Activated T-cell treated with anti-CD3 and anti-CD28 coated beads for 24 hours (primary cell): Measurements from ENCODE around the gene ZNF580.

Experiments
- DNase-seq: peaks from one replicate; pipeline ENCODE4 v3.0.0-alpha.2; 2020; ENCODE audit warnings: low read depth

ZNF580 gene

DNA sequence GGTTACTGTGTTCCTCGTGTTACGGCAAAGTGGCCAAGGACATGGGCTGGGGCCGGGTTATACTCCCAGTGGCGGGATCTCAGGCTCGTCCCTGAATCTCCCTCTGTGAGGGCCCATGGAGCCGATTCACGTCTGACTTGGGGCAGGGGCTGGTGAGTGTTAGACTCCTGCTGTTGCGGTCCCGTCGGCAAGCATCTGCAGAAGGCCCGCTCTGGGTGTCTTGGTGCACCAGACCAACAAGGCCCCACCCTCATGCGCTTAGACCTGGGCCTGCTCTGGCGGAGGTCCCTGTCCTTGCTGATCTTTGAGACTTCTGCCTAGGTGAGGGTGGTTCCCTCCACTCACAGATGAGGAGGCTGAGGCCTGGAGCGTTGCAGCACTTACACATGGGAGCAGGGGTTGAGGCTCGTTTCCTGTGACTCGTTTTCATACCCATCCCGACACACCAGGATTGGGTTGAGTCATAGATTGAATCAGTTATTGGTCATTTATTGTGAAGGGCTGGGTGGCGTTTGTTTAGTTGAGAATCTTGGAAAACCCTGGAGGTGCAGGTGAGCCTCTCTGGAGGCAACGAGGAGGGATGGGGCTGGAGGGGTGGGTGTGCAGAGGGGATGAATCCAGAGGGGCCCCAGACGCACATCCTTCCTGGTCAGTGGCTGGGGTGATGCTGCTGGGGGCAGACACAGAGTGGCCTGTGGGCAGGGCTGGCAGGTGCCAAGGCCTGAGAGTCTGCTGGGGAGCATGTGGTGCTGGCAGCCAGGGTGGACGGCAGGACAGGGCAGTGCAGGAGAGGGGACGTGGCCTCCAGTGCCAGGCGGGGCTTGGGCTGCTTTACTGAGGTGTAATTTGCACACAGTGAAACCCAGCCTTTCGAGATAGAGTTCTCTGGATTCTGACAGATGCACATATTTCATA lies 38.8 kb downstream of the ZNF580 start:
- no peak for DNase-seq

DNA sequence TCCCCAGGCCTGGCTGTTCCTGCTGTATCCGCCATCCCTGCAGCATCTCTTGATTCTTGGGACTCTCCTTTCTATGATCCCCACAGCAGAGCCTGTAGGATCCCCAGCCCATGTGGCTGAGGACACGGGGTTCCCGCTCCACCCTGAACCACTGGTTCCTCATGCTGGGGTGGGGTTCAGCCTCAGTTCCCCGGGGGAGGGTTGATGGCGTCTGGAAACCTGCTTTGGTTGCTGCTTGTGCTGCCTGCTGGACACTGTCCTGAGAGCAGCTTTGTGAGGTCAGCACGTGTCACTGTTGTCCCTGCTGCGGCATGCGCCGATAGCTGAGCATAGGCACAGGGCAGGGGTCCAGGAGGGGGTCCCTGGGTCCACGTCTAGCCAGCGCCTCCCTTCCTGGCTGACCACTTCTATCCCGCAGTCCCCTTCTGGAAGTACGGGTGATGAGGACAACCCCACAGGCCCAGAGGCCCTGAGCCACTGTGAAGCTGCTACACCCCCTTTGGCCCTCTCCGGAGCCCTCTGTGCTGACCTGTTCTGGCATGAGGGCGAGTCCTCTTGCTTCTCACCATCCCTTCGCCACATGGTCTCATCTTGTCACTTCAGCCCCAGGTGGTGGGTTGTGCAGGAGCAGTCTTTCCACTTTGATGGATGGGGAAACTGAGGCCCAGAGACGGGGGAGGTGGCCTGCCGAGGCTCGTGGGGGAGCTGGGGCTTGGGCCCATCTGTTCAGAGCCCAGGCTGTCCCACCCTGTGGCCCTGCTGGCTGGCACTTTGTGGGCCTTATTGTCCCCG lies 39.7 kb downstream of the ZNF580 start:
- DNase-seq: no peak

DNA sequence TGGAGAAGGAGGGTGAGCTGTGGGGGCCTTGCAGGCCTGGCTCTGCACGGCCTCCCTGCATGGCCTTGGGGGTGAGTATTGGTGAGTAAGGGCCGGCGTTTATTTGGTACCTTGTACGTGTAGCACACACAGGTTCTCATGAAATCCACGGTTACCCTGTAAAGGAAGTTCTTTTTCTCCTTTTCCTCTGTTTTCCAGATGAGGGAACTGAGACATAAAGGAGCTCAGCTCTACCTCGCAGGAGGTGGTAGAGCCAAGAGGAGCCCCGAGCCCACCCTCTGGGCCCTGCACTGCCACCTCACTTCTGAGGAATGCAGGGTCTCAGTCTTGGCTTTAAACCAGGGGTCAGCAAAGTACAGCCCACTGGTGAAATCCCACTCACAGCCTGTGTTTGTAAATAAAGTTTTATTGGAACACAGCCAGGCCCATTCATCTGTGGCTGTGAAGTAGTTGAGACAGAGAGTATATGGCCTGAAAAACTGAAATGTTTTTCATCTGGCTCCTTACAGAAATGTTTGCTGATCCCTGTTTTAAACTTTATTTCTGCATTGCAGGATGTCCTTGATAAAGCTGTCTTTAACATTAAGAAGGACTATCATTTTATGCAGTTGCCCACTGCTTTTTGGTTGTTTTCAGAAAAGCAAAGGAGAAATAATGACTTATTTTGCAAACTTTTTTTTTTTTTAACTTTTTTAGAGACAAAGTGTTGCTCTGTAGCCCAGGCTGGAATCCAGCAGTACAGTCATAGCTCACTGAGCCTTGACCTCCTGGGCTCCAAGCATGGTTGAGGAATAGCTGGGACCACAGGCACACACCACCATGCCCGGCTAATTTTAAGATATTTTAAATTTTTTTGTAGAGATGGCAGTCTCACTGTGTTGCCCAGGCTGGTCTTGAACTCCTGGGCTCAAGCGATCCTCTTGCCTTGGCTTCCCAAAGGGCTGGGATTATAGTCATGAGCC lies 40.6 kb downstream of the ZNF580 start:
- DNase-seq: no peak

DNA sequence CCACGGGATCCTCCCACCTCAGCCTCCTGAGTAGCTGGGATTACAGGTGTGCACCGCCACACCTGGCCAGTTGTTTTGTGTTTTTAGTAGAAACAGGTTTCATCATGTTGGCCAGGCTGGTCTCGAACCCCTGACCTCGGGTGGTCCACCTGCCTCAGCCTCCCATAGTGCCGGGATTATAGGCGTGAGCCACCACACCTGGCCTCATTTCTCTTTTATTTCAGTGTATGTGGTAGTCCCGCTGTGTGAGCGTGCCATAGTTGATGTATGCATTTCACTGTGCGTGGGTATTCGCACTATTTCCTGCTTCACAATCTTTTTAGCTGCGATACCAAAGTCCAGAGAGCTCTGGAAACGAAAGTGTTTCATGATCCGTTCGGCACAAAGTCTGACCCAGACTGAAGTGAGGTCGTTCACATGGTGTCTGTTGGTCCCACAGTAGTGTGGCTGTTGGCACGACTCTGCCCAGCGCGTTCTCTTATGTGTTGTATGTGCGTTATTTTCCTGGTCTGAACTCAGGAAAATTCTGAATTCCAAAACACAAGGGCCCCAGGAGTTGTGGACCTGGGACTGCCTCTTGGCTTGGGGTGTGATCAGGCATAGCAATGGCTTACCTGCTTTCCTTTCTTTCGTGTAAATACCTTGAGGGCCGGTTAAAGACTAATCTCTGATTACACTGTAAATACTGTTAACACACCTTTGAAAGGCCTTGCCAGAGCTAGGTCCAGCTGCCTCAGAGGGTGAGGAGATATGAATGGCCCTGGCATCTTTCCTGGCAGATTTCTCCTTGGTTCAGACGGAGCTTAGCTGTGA lies 42.9 kb downstream of the ZNF580 start:
- DNase-seq: no peak

DNA sequence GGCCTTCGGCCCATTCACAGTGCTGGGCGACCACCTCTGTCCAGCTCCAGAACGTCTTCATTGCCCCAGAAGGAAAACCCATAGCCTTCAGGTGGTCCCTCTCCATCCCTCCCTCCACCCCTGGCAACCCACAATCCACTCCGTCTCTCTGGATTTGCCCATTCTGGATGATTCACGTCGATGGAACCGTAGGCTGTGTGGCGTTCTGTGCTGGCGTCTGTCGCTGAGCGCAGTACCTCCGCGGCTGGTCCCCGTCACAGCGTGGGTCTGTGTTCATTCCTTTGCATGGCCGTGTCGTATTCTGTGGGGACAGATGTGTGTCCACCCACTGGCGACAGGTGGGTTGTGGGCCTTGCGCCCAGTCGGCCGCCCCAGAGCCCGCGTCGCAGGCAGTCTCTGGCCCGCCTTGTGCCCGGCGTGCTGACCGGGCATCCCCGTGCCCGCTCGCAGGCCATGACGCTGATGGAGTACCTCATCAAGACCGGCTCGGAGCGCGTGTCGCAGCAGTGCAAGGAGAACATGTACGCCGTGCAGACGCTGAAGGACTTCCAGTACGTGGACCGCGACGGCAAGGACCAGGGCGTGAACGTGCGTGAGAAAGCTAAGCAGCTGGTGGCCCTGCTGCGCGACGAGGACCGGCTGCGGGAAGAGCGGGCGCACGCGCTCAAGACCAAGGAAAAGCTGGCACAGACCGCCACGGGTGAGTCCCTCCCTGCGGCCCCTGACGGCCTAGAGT lies 44.3 kb downstream of the ZNF580 start:
- no peak for DNase-seq

DNA sequence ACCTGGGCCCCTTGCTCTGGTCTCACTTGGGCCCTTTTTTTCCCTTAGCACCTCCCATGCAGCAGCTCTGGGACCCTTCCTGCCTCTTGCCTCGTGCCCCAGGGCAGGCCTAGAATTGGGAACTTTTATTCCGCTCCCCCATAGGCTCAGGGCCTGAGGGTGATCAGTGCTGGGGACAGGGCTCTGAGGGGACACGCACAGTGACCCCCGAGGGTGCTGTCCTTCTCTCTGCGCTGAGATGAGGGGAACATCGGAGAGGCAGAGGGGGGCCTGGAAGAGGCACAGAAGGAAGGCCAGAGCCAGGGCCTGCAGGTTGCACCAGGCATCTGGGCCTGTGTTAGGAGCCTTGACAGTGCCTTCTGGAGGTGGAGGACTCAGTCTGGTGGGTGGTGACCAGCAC lies 45.0 kb downstream of the ZNF580 start:
- DNase-seq: no peak

DNA sequence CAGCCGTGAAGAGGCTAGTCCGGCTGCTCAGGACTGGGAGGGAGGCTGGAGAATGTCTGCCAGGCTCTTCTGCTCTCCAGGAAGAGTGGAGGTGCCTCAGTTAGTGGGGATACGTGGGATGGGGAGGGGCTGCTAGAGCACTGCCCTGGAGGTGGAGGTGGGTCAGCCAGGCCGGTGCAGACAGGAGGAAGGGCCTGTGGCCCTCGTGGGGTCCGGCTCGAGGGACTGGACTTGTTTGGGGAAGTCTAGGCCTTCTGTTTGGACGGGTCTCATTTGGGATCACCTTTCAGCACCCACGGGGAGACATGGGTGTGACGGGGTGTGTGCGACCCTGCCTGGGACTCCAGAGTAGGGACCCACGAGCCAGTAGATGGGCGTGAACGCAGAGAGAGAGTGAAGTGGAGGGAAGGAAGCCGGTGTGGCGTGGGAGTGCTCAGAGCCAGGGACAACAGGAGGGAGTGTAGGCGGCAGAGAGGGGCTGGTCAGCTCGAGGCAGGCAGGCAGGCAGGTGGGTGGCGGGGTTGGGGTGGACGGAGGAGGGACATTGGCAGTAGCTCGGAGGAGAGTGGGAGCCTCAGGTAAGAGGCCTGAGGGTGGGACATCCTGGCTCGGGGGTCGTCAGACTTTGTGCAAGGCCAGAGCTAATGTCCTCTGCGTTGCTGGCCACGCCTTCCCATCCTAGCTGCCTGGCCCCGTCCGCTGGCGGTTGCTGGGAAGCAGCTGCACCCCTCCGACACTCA lies 45.7 kb downstream of the ZNF580 start:
- DNase-seq: no peak

DNA sequence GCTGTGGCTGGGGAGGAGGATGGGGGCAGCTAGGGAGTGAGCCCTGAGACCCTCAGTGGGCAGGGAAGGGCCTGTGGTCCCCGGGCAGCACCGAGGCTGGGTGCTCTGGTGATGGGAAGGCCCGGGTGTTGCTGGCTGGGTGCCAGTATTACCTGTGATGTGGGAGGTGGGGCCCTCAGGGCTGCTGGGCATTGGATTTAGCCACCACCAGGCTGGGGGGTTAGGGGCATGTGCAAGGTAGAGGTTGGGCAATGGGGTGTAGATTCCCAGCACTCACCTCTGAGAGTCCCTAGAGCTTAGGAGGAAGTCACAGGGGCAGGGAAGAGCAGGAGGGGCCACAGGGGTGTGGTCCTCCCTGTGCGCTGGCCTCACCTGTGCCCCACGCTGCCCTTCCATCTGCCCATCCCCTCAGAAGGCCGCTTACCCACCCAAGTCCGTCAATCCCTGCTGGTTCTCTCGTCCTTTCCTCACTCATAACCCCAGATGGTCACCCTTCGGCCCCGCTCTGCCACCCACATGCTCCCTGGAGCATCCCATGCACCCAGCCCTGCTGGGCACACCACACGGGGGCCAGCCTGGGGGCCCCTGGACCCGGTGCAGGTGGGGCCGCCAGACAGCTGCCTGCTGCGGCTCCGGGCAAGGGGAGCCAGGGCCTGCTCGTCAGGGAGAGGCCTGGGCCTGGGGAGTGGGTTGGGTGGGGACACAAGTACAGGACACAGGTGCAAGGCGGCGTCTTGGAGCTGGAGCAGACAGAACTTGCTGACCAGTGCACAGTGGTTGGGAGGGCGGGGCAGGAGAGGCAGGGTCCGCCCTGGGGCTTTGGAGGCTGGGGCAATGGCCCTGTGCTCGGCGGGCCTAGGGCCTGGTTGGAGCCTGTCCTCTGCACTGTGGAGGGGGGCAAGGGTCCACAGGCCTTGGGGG lies 46.7 kb downstream of the ZNF580 start:
- DNase-seq: no peak

DNA sequence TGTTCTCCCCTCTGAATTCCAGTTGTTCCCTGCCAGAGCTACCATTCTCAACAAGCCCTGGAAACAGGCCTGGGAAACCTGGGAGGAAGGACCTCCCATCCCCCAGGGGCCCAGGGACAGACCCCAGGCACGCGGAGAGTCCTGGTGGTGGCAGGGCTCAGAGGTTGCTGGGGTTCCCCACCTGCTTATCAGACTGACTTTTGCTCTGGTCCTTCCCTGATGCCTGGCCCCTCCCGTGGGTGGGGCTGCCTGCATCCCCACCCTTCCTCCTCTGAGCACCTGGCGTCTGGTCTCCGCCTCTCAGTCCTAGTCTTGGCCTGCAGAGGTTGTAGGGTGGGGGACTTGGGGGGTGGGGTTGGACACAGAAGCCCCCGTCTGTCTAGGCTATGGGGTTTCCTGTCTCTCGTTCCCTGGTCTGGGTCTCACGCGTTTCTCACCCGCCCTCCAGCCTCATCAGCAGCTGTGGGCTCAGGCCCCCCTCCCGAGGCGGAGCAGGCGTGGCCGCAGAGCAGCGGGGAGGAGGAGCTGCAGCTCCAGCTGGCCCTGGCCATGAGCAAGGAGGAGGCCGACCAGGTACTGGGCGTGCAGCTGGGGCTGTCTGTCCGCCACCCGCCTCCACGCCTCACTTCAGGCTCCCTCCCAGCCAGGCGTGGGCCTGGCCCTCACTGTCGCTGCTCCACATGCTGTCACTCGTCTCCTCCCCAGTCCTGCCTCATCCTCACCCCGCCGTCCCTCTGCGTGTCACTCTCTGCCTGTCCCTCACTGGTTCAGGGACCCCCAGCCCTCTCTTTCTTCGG lies 47.8 kb downstream of the ZNF580 start:
- DNase-seq: no peak

DNA sequence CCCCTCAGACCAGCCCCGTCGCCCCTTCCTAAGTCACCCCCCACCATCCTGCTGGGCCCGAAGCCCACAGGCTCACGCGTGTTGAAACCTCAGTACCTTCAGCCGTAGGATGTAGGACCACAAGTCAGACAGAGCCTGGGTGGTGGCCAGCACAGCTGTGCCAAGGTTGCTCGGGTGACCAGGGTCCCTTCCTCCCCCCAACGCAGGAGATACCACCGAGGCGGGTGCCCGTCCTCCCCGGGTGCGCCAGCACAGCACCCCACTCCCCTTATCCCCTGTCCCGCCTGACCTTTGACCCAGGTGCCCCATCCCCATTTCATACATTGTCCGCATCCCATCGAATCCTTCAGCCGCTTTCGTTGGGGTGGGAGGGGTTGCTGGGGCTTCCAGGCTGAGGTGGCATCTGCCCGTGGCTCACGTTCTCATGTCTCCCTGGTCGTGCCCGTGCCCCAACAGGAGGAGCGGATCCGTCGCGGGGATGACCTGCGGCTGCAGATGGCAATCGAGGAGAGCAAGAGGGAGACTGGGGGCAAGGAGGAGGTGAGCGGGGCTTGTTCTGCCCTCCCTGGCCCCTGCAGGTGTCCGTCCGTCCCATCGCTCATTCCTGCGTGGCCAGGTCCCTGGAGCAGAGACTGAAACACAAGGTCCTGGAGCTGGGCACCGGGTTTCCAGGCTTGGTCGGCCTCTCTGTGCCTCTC lies 48.8 kb downstream of the ZNF580 start:
- DNase-seq: no peak

DNA sequence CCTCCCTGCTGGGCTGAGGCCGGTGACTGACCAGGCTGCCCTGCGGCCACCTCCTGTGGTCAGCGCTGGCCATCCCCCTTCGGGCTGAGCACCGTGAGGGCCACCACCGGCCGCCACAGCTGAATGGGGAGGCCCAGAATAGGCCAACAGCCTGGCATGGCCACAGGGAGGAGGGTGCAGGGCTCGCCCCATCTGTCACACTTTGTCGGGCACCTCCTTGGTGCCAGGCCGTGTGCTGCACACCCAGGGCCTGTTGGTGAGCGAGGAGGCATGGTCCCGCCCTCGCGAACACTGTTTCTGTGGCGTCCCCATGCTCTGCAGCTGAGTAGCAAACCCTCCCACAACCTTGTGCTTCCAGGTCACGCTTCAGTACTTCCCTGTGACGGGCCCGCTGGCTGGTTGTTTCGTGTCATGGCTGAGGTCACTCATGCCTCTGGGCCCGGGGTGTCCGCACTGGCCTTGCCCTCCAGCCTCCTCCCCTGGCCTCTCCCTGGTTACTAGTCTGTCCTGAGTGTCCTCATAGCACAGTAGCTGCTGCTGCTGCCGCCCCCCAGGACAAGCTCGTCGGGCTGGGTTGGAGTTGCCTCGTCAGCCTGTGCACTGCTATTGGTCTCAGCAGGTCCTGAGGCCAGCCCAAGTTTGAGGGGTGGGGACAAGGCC lies 49.4 kb downstream of the ZNF580 start:
- no peak for DNase-seq

DNA sequence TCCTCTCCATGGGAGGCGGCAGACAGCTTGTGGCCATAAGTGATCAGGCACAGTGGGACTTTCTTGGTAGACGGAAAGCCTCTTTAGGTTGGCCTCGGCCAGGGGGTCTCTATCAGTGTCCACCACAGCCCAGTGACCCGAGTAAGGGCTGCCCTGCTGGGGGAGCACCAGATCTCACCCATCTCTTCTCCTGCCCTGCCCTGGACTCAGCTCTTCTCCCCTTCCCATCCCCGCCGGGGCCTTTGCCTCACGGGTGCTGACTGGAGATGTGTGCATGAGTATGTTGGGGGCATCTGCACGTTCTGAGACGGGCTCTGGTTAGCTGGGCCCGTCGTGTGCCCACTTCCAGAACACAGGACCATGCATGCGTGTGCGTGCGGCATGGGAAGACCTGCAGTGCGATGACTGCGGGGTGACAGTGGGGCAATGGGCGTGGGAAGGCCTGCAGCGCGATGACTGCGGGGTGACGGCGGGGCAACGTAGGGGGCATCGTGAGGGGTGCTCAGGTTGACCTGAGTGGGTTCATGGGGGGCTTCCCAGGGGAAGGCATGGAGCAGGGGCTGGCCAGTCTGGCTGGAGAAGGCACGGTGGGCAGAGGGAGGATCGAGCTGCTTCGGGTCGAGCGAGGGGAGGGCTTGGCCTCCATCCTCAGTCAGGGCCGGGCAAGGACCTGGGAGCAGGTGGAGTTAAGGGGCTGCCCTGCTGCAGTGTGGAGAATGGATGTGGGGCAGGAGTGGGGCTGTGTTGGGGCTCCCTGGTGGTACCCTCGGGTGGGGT lies 50.2 kb downstream of the ZNF580 start:
- no peak for DNase-seq

DNA sequence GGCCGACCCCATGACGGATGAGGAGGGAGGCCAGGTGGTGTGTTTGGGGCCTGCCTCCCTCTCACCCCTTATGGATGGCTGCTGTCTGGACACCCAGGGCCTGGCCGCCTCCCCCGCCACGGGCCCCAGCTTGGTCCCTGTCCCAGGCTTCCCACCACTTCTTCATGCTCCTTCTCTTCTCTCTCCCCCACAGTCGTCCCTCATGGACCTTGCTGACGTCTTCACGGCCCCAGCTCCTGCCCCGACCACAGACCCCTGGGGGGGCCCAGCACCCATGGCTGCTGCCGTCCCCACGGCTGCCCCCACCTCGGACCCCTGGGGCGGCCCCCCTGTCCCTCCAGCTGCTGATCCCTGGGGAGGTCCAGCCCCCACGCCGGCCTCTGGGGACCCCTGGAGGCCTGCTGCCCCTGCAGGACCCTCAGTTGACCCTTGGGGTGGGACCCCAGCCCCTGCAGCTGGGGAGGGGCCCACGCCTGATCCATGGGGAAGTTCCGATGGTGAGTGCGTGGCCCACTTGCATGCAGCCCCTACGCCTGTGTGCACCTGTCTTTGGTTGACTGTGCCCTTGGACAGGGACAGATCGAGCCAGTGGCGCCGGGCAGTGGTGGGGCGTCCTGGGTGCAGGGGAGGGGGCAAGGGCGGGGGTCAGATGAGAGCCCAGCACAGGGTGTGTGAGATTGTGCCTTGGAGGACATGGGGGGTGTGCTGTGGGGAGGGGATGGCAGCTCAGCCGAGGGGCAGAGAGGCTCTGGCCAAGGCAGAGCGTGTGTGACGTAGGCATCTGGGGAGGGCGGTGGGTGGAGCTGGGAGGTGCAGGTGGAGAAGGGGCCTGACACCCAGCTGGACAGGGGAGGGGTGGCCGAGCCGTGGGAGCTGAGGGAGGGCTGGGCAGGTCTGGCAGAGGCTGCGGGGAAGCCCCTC lies 51.0 kb downstream of the ZNF580 start:
- no peak for DNase-seq

DNA sequence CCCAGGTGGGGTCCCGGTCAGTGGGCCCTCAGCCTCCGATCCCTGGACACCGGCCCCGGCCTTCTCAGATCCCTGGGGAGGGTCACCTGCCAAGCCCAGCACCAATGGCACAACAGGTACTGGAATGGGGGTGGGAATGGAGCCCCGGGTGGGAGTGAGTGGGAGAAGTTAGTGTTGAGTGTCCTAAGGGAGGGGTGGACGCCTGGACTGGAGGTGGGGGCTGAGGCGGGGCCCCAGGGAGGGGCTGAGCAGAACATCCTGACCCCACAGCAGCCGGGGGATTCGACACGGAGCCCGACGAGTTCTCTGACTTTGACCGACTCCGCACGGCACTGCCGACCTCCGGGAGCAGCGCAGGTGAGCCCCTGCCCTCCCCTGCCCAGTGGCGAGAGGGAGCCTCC lies 51.9 kb downstream of the ZNF580 start:
- no peak for DNase-seq
